ENCODE data around the gene ULK4.

DNA sequence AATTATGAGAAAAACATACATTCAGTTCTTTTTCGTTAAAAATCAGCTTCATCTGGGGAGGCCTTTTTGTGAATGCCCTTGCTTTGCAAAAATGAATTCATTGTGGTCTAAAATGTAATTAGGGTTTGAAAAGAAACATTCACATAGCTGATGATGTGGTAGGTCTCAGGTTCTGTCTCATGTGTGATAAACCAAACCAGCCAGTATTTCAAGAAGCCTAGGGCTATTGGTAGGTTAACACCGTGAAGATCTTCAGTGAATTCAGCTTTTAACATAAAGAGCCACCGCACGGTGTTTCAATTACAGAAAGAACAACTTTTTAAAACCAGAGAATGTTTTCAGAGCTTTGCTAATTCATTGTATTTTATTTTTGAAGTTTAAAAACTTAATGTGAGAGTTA lies 720.7 kb downstream of the ULK4 start:
- TF ChIP-seq, protein P1, sequence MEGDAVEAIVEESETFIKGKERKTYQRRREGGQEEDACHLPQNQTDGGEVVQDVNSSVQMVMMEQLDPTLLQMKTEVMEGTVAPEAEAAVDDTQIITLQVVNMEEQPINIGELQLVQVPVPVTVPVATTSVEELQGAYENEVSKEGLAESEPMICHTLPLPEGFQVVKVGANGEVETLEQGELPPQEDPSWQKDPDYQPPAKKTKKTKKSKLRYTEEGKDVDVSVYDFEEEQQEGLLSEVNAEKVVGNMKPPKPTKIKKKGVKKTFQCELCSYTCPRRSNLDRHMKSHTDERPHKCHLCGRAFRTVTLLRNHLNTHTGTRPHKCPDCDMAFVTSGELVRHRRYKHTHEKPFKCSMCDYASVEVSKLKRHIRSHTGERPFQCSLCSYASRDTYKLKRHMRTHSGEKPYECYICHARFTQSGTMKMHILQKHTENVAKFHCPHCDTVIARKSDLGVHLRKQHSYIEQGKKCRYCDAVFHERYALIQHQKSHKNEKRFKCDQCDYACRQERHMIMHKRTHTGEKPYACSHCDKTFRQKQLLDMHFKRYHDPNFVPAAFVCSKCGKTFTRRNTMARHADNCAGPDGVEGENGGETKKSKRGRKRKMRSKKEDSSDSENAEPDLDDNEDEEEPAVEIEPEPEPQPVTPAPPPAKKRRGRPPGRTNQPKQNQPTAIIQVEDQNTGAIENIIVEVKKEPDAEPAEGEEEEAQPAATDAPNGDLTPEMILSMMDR (conservative IDR thresholded peaks at IDR 0.05; ENCODE audit: low read length): no peak
- TF ChIP-seq EZH2phosphoT487 (IDR thresholded peaks at IDR 0.05; ENCODE audit: borderline replicate concordance): no peak
